Measurements from ENCODE around the gene LPO. TPM values are rescaled to one million over a fixed set of nuclear protein-coding genes. Genes with fewer than 3 reads are reported as not detected.

The LPO gene
- total and polyA plus RNA-seq, 9 of the 15 experiments (the other 6 are each of a cell fraction or from before 2014, with no cell fraction given) = 0.07 to 0.11 TPM; not detected in 7

GRCh38 chr17:58289869-58290268 is 51.5 kb downstream of the LPO start (continued):
- TF ChIP-seq RNF219 (CRISPR knock-in tag; IDR thresholded peaks at IDR 0.05) = no peak
- TF ChIP-seq SOX6 (IDR thresholded peaks at IDR 0.05) = peak; percentile 80
- TF ChIP-seq SRSF7 (optimal IDR thresholded peaks at IDR 0.05; ENCODE audit: low read depth, low read length) = no peak
- TF ChIP-seq BCL6 (CRISPR knock-in tag; IDR thresholded peaks at IDR 0.05) = no peak
- no peak for TF ChIP-seq FUS (optimal IDR thresholded peaks at IDR 0.05; ENCODE audit: low read depth, low read length)
- peak; percentile 14 for TF ChIP-seq HDAC3 (IDR thresholded peaks at IDR 0.05; ENCODE audit: borderline replicate concordance, partially characterized antibody)
- no peak for TF ChIP-seq FOSL1 (tag; conservative IDR thresholded peaks at IDR 0.05)
- peak; percentile 99 for TF ChIP-seq ZNF316 (IDR thresholded peaks at IDR 0.05)
- TF ChIP-seq SUPT5H (IDR thresholded peaks at IDR 0.05) = no peak
- TF ChIP-seq, protein P1, sequence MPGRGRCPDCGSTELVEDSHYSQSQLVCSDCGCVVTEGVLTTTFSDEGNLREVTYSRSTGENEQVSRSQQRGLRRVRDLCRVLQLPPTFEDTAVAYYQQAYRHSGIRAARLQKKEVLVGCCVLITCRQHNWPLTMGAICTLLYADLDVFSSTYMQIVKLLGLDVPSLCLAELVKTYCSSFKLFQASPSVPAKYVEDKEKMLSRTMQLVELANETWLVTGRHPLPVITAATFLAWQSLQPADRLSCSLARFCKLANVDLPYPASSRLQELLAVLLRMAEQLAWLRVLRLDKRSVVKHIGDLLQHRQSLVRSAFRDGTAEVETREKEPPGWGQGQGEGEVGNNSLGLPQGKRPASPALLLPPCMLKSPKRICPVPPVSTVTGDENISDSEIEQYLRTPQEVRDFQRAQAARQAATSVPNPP (IDR thresholded peaks at IDR 0.05; ENCODE audit: borderline replicate concordance, insufficient read depth, insufficient read length) = no peak
- peak; percentile 62 for TF ChIP-seq HMBOX1 (IDR thresholded peaks at IDR 0.05)
- peak; percentile 76 for TF ChIP-seq SMARCE1 (IDR thresholded peaks at IDR 0.05)
- no peak for TF ChIP-seq MCM2 (IDR thresholded peaks at IDR 0.05; ENCODE audit: low read depth)
- no peak for TF ChIP-seq TSC22D4 (tag; IDR thresholded peaks at IDR 0.05)
- TF ChIP-seq POLR3A (IDR thresholded peaks at IDR 0.05; ENCODE audit: borderline replicate concordance, extremely low read depth, insufficient read depth, insufficient read length) = no peak
- no peak for TF ChIP-seq NR2C1 (IDR thresholded peaks at IDR 0.05)
- TF ChIP-seq NR2C1 (tag; IDR thresholded peaks at IDR 0.05) = no peak
- TF ChIP-seq ZBED1 (IDR thresholded peaks at IDR 0.05) = no peak
- no peak for TF ChIP-seq CHCHD3 (CRISPR knock-in tag; IDR thresholded peaks at IDR 0.05)
- no peak for TF ChIP-seq ZNF280B (CRISPR knock-in tag; IDR thresholded peaks at IDR 0.05)
- peak; percentile 97 for TF ChIP-seq NFIC (IDR thresholded peaks at IDR 0.05)
- no peak for TF ChIP-seq ZFP30 (CRISPR knock-in tag; IDR thresholded peaks at IDR 0.05; ENCODE audit: borderline replicate concordance)
- TF ChIP-seq NFIX (CRISPR knock-in tag; IDR thresholded peaks at IDR 0.05; ENCODE audit: low read depth) = peak; percentile 23; the same call in 1 of the 2 replicates
- TF ChIP-seq, protein P2, sequence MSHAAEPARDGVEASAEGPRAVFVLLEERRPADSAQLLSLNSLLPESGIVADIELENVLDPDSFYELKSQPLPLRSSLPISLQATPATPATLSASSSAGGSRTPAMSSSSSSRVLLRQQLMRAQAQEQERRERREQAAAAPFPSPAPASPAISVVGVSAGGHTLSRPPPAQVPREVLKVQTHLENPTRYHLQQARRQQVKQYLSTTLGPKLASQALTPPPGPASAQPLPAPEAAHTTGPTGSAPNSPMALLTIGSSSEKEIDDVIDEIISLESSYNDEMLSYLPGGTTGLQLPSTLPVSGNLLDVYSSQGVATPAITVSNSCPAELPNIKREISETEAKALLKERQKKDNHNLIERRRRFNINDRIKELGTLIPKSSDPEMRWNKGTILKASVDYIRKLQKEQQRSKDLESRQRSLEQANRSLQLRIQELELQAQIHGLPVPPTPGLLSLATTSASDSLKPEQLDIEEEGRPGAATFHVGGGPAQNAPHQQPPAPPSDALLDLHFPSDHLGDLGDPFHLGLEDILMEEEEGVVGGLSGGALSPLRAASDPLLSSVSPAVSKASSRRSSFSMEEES (CRISPR knock-in tag; IDR thresholded peaks at IDR 0.05) = no peak
- no peak for TF ChIP-seq HDAC1 (IDR thresholded peaks at IDR 0.05)

Data from K562 (cell line).